Measurements from ENCODE around the gene AGAP3.

DNA sequence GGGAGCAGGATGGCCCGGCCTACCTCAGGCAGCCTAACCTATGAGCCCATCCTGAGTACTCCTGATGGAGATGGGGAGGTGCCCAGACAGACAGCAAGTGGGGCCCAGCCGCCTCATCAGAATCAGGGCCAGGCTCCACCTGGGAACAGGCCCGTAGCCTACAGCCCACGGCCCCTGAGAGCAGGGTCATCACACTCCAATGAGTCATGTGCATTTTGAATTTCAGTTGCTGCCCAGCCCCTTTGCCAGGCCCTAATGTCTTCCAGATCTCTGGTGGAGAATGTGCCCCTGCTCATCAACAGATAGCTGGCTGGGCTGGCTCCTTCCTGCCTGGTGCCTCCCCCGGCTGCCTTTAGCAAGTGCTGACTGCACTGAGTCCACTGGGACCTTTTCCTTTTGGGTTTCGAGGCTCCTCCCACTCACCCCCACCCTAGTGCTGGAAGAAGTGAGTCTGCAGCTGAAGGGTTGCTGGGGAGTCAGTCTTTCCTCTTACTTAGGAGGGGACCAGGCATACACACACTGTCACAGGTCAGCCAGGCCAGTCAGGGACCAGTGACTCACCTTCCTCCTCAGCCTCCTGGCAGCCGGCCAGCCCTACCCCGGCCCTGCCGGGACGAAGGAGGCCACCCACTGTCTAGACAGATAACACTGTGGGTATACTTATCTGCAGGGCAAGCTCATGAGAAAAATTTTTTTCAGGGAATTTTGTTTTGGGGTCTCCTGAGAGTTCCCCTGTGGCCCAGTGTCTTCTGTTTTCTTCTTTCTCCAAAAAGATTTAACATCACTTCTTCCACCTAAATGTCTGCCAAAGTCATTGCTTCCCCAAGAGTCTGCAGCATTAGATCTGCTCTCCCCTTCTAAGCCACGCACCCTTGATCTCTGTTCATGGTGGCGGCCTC lies 47.1 kb upstream of the AGAP3 start:
- TF ChIP-seq, protein P1, sequence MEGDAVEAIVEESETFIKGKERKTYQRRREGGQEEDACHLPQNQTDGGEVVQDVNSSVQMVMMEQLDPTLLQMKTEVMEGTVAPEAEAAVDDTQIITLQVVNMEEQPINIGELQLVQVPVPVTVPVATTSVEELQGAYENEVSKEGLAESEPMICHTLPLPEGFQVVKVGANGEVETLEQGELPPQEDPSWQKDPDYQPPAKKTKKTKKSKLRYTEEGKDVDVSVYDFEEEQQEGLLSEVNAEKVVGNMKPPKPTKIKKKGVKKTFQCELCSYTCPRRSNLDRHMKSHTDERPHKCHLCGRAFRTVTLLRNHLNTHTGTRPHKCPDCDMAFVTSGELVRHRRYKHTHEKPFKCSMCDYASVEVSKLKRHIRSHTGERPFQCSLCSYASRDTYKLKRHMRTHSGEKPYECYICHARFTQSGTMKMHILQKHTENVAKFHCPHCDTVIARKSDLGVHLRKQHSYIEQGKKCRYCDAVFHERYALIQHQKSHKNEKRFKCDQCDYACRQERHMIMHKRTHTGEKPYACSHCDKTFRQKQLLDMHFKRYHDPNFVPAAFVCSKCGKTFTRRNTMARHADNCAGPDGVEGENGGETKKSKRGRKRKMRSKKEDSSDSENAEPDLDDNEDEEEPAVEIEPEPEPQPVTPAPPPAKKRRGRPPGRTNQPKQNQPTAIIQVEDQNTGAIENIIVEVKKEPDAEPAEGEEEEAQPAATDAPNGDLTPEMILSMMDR (IDR thresholded peaks at IDR 0.05; ENCODE audit: low read depth, low read length) = no peak
- TF ChIP-seq EZH2phosphoT487 (IDR thresholded peaks at IDR 0.05; ENCODE audit: low read depth) = no peak

Data from OCI-LY3 (cell line).